Brain microvascular endothelial cell (primary cell): ENCODE data around the gene ATP1A4.
A peak's percentile ranks its signal among the peaks of the same experiment; 100 is the strongest.

Experiments
- DNase-seq: peaks from one replicate; pipeline ENCODE4 v3.0.0-alpha.2; 2020
- H3K27ac ChIP-seq: fragments of 250-450 bp; sonication (Bioruptor Pico); 2 replicates; pipeline ENCODE4 v1.5.1; 2020; ENCODE audit warnings: mild to moderate bottlenecking, moderate library complexity
- H3K27me3 ChIP-seq: fragments of 250-450 bp; sonication (Bioruptor Pico); replicated peaks from 2 replicates; pipeline ENCODE4 v1.5.1; 2020; ENCODE audit warnings: mild to moderate bottlenecking
- H3K36me3 ChIP-seq: fragments of 250-450 bp; sonication (Bioruptor Pico); replicated peaks from 2 replicates; pipeline ENCODE4 v1.5.1; 2020; ENCODE audit warnings: mild to moderate bottlenecking
- H3K4me3 ChIP-seq: 2 replicates; pipeline ENCODE4 v1.5.1; 2011; ENCODE audit warnings: low read depth, mild to moderate bottlenecking, control low read depth, low read length, moderate library complexity
- CTCF ChIP-seq: IDR thresholded peaks from 2 replicates; pipeline ENCODE4 v1.5.1; 2011; ENCODE audit warnings: low read depth, mild to moderate bottlenecking, moderate library complexity, low read length, control low read depth, inconsistent platforms; ENCODE audit errors: missing control alignments
- in situ Hi-C: cut with HindIII; loops from 2 replicates; pipeline ENCODE4 v1.10.0; 2017; ENCODE audit warnings: low sequenced_read_pairs, low pct_ligation_motif_present

ATP1A4 gene

GRCh38 chr1:160149716-160150115 is 1.7 kb upstream of the ATP1A4 start:
- Histone ChIP-seq H3K27ac (peak overlapping the region; percentile 1), H3K4me3 (no peak overlapping the region), H3K36me3 (no peaks in the 10 kb centered on the region), H3K27me3 (no peaks in the 10 kb centered on the region)
- no peak for TF ChIP-seq CTCF
- in situ Hi-C loops: no loop called here
- DNase-seq: no peak

- H3K36me3 ChIP-seq: no peaks in the 10 kb centered on the region
- no peak overlapping the region for H3K27ac ChIP-seq
- in situ Hi-C loops: no loop called here
- no peaks in the 10 kb centered on the region for H3K27me3 ChIP-seq
- no peak overlapping the region for H3K4me3 ChIP-seq
- TF ChIP-seq CTCF: no peak
- DNase-seq: no peak
Measured at GRCh38 chr1:160154790-160155189, 3.4 kb downstream of the ATP1A4 start.

GRCh38 chr1:160156361-160156760 is 5.0 kb downstream of the ATP1A4 start:
- in situ Hi-C loops: no loop called here
- no peak for TF ChIP-seq CTCF
- DNase-seq: no peak
- Histone ChIP-seq H3K36me3 (no peaks in the 10 kb centered on the region), H3K4me3 (no peak overlapping the region), H3K27me3 (no peaks in the 10 kb centered on the region), H3K27ac (no peak overlapping the region)

GRCh38 chr1:160157174-160157573 is 5.8 kb downstream of the ATP1A4 start:
- Histone ChIP-seq H3K27me3 (no peaks in the 10 kb centered on the region), H3K27ac (no peak overlapping the region), H3K36me3 (no peaks in the 10 kb centered on the region), H3K4me3 (no peak overlapping the region)
- no peak for DNase-seq
- in situ Hi-C loops: no loop called here
- TF ChIP-seq CTCF: no peak

- Histone ChIP-seq H3K27me3 (no peaks in the 10 kb centered on the region), H3K27ac (no peak overlapping the region), H3K4me3 (no peak overlapping the region), H3K36me3 (no peaks in the 10 kb centered on the region)
- TF ChIP-seq CTCF: no peak
- in situ Hi-C loops: no loop called here
- DNase-seq: no peak
Measured at GRCh38 chr1:160158031-160158430, 6.6 kb downstream of the ATP1A4 start.

- in situ Hi-C loops: no loop called here
- no peak for TF ChIP-seq CTCF
- Histone ChIP-seq H3K27me3 (no peaks in the 10 kb centered on the region), H3K36me3 (no peaks in the 10 kb centered on the region), H3K27ac (no peak overlapping the region), H3K4me3 (no peak overlapping the region)
- no peak for DNase-seq
Measured at GRCh38 chr1:160158534-160158933, 7.1 kb downstream of the ATP1A4 start.
